ENCODE measurements around the gene GRPR.

GRPR gene

GRCh38 chrX:16171039-16171438 lies 47.7 kb downstream of the GRPR start:
- TF ChIP-seq FOXP2 (optimal IDR thresholded peaks at IDR 0.05; ENCODE audit: borderline replicate concordance, extremely low read depth, extremely low read length, insufficient read depth) (no peak), REST (IDR thresholded peaks at IDR 0.05; ENCODE audit: insufficient read depth in 1 of 2, low read depth in 2 of 2, low read length in 2 of 2) (no peak), SIN3A (IDR thresholded peaks at IDR 0.05; ENCODE audit: borderline replicate concordance, insufficient read depth, low read length) (no peak), TAF1 (IDR thresholded peaks at IDR 0.05; ENCODE audit: borderline replicate concordance, insufficient read depth, low read length) (no peak), POLR2AphosphoS5 (IDR thresholded peaks at IDR 0.05; ENCODE audit: low read depth, low read length) (no peak)

GRCh38 chrX:16171944-16172343 lies 48.6 kb downstream of the GRPR start:
- TF ChIP-seq REST (IDR thresholded peaks at IDR 0.05; ENCODE audit: insufficient read depth in 1 of 2, low read depth in 2 of 2, low read length in 2 of 2) (no peak), POLR2AphosphoS5 (IDR thresholded peaks at IDR 0.05; ENCODE audit: low read depth, low read length) (no peak), SIN3A (IDR thresholded peaks at IDR 0.05; ENCODE audit: borderline replicate concordance, insufficient read depth, low read length) (no peak), FOXP2 (optimal IDR thresholded peaks at IDR 0.05; ENCODE audit: borderline replicate concordance, extremely low read depth, extremely low read length, insufficient read depth) (no peak), TAF1 (IDR thresholded peaks at IDR 0.05; ENCODE audit: borderline replicate concordance, insufficient read depth, low read length) (no peak)

- no peak for TF ChIP-seq REST (IDR thresholded peaks at IDR 0.05; ENCODE audit: insufficient read depth in 1 of 2, low read depth in 2 of 2, low read length in 2 of 2)
- TF ChIP-seq SIN3A (IDR thresholded peaks at IDR 0.05; ENCODE audit: borderline replicate concordance, insufficient read depth, low read length) = no peak
- no peak for TF ChIP-seq TAF1 (IDR thresholded peaks at IDR 0.05; ENCODE audit: borderline replicate concordance, insufficient read depth, low read length)
- TF ChIP-seq POLR2AphosphoS5 (IDR thresholded peaks at IDR 0.05; ENCODE audit: low read depth, low read length) = no peak
- TF ChIP-seq FOXP2 (optimal IDR thresholded peaks at IDR 0.05; ENCODE audit: borderline replicate concordance, extremely low read depth, extremely low read length, insufficient read depth) = no peak
Observed at GRCh38 chrX:16172391-16172790, 49.0 kb downstream of the GRPR start.

GRCh38 chrX:16175329-16176061 lies 52.1 kb downstream of the GRPR start:
- TF ChIP-seq REST (IDR thresholded peaks at IDR 0.05; ENCODE audit: insufficient read depth in 1 of 2, low read depth in 2 of 2, low read length in 2 of 2) = no peak
- TF ChIP-seq SIN3A (IDR thresholded peaks at IDR 0.05; ENCODE audit: borderline replicate concordance, insufficient read depth, low read length) = no peak
- TF ChIP-seq TAF1 (IDR thresholded peaks at IDR 0.05; ENCODE audit: borderline replicate concordance, insufficient read depth, low read length) = no peak
- TF ChIP-seq FOXP2 (optimal IDR thresholded peaks at IDR 0.05; ENCODE audit: borderline replicate concordance, extremely low read depth, extremely low read length, insufficient read depth) = no peak
- no peak for TF ChIP-seq POLR2AphosphoS5 (IDR thresholded peaks at IDR 0.05; ENCODE audit: low read depth, low read length)
